Kidney (tissue), 14 donors: Measurements from ENCODE around the gene SYT6. TPM values are rescaled to one million over a fixed set of nuclear protein-coding genes. Genes with fewer than 3 reads are reported as not detected.
A peak's percentile ranks its signal among the peaks of the same experiment; 100 is the strongest.

Source experiments
- DNase-seq, 5 donors: peaks; one replicate each; pipeline ENCODE4 v3.0.0-alpha.2; 2013 to 2020
- FAIRE-seq: peaks from 2 replicates; lab custom pipeline; 2012; peaks lifted over from hg19 to GRCh38; lab: Jason Lieb, UNC
- H3K27ac ChIP-seq, 2 donors: one replicate each; pipeline ENCODE4 v1.7.0; 2013; ENCODE audit warnings: low read depth in 2 of 2, low read length in 2 of 2, inconsistent platforms in 1 of 2
- H3K27me3 ChIP-seq: one replicate; pipeline ENCODE4 v1.7.1; 2013; ENCODE audit warnings: low read length, inconsistent platforms; ENCODE audit not compliant: control insufficient read depth, insufficient read depth
- H3K36me3 ChIP-seq, 3 donors: one replicate each; pipeline versions ENCODE4 v1.7.0 to v1.7.1; 2013; ENCODE audit warnings: low read length in 3 of 3, control low read depth in 1 of 3, inconsistent platforms in 1 of 3; ENCODE audit not compliant: insufficient read depth in 3 of 3, control insufficient read depth in 2 of 3
- H3K4me1 ChIP-seq, 3 donors: one replicate each; pipeline versions ENCODE4 v1.7.0 to v1.7.1; 2013; ENCODE audit warnings: low read length in 3 of 3, inconsistent platforms in 1 of 3, low read depth in 1 of 3; ENCODE audit not compliant: control insufficient read depth in 2 of 3, insufficient read depth in 2 of 3
- H3K4me3 ChIP-seq, 3 donors: one replicate each; pipeline versions ENCODE4 v1.7.0 to v1.8.1; 2013; ENCODE audit warnings: low read length in 3 of 3, control low read depth in 1 of 3, inconsistent platforms in 1 of 3
- H3K9ac ChIP-seq, 3 donors: one replicate each; pipeline versions ENCODE4 v1.7.0 to v1.7.1; 2013; ENCODE audit warnings: low read length in 3 of 3, control low read depth in 1 of 3, inconsistent platforms in 1 of 3
- H3K9me3 ChIP-seq, 3 donors: one replicate each; pipeline versions ENCODE4 v1.7.0 to v1.7.1; 2013; ENCODE audit warnings: low read length in 3 of 3, control low read depth in 1 of 3, inconsistent platforms in 1 of 3; ENCODE audit not compliant: control insufficient read depth in 2 of 3, insufficient read depth in 1 of 3
- CTCF ChIP-seq: IDR thresholded peaks from 3 replicates; pipeline ENCODE4 v1.5.1; 2012; ENCODE audit warnings: mild to moderate bottlenecking, moderate library complexity, borderline replicate concordance; ENCODE audit not compliant: insufficient read depth; ENCODE audit errors: extremely low read depth
- intact Hi-C: fragments of 100-400 bp; cut with DNase I; formaldehyde crosslinking; loops from one replicate; pipeline ENCODE4 v1.11.1; 2022
- polyA plus RNA-seq: library from polyadenylated mRNA; stranded (reverse); fragments of 350-450 nt; fragmentation: Illumina TruSeq; extraction: RNeasy Lipid Tissue Mini Kit (QIAGEN cat#74804); gene quantifications from one replicate; pipeline ENCODE4 v1.2.3, GENCODE V29; 2014; ENCODE audit warnings: low read depth, low replicate concordance; ENCODE audit not compliant: insufficient read depth
- total RNA-seq: library from RNA; stranded (reverse); fragmentation: NEBNext Ultra II Directional; extraction: Animal tissue kit (Norgen Biotek cat#: 25700); gene quantifications from one replicate; pipeline ENCODE4 v1.2.1, GENCODE V29; 2021
- donor health status: control.
- donor health status: control.
- donor health status: control.
- donor health status: control.
- donor health status: control.
- donor health status: DM: yes; HTN: yes; CAD: no.
- donor health status: Normal renal cell carcinoma (clear cell type).

SYT6 gene
- total and polyA plus RNA-seq, 2 donors from 2014 or later: 0.06 to 1.7 TPM

GRCh38 chr1:114111731-114112641 lies 41.7 kb downstream of the SYT6 start:
- intact Hi-C loops: no loop called here
- no peaks in the 10 kb centered on the region for H3K36me3 ChIP-seq
- FAIRE-seq (no peak), DNase-seq (peak in 2 of 5 donors; percentile 31 to 43)
- H3K4me1 ChIP-seq: no peaks in the 10 kb centered on the region
- no peak overlapping the region for H3K4me3 ChIP-seq
- TF ChIP-seq CTCF: no peak
- H3K9ac ChIP-seq: no peak overlapping the region
- H3K27ac ChIP-seq: no peak overlapping the region
- H3K9me3 ChIP-seq: no peaks in the 10 kb centered on the region
- H3K27me3 ChIP-seq: no peaks in the 10 kb centered on the region

- TF ChIP-seq CTCF: no peak
- no peaks in the 10 kb centered on the region for H3K36me3 ChIP-seq
- DNase-seq (no peak), FAIRE-seq (no peak)
- no peaks in the 10 kb centered on the region for H3K4me1 ChIP-seq
- H3K27ac ChIP-seq: no peak overlapping the region
- intact Hi-C loops: no loop called here
- H3K9me3 ChIP-seq: no peaks in the 10 kb centered on the region
- H3K4me3 ChIP-seq: no peak overlapping the region
- H3K9ac ChIP-seq: no peak overlapping the region
- no peaks in the 10 kb centered on the region for H3K27me3 ChIP-seq
Measured at GRCh38 chr1:114109981-114110380, 43.7 kb downstream of the SYT6 start.

- H3K9ac ChIP-seq: no peak overlapping the region
- no peak for TF ChIP-seq CTCF
- H3K4me3 ChIP-seq: no peak overlapping the region
- H3K9me3 ChIP-seq: no peaks in the 10 kb centered on the region
- FAIRE-seq (no peak), DNase-seq (peak in 1 of 5 donors; percentile 35)
- intact Hi-C loops: no loop called here
- no peaks in the 10 kb centered on the region for H3K36me3 ChIP-seq
- H3K27me3 ChIP-seq: no peaks in the 10 kb centered on the region
- no peaks in the 10 kb centered on the region for H3K4me1 ChIP-seq
- no peak overlapping the region for H3K27ac ChIP-seq
Measured at GRCh38 chr1:114108751-114109255, 44.9 kb downstream of the SYT6 start.
